LNCaP clone FGC (cell line): ENCODE results near the gene CLTB.
"Not testable (repeated sequence)": the region's sequence is repeated elsewhere in the genome, so short reads cannot be mapped to it uniquely, and the experiment has no call there.

Experiments used
- DNase-seq: peaks from one replicate; pipeline ENCODE4 v3.0.0-alpha.2; 2011; ENCODE audit warnings: low read depth
- H3K4me3 ChIP-seq: 2 replicates; pipeline ENCODE4 v1.5.1; 2011; ENCODE audit warnings: mild to moderate bottlenecking, low read depth, low read length, control low read depth
- CTCF ChIP-seq: IDR thresholded peaks from 2 replicates; pipeline ENCODE4 v1.5.1; 2012; ENCODE audit warnings: mild to moderate bottlenecking; ENCODE audit not compliant: control insufficient read depth, insufficient read depth; ENCODE audit errors: extremely low read depth

The CLTB gene

GRCh38 chr5:176447978-176448608, 31.8 kb upstream of the CLTB start, which contains the start of gene FAF2:
TSS of gene FAF2 (plus strand) at chr5:176448385. CDS start at chr5:176448408, 23 bp downstream.
- peak; percentile 99 for DNase-seq
- peak; percentile 93 for TF ChIP-seq CTCF
- H3K4me3 ChIP-seq, result peak within 1 kb of the TSS; percentile 84

DNA sequence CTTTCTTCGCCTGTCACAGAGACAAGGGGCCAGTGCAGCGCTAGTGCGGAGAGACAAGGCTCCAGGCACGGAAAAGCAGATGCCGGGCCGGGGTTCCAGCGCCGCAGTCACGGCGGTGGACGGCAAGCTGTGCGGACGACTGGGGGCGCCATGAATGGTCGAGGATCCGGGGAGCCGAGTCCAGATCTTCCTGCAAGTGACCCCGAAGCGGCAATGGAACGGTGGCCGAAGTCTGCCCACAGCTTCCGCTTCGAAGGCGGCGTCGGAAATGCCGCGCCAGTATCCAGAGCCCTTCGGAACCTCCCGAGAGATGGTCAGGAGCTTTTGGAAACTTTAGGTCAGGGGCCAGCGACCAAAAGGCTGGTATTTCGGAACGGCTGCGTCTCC, 31.2 kb upstream of the CLTB start:
- H3K4me3 ChIP-seq, result peak overlapping the region; percentile 84
- DNase-seq, result no peak
- no peak for TF ChIP-seq CTCF

DNA sequence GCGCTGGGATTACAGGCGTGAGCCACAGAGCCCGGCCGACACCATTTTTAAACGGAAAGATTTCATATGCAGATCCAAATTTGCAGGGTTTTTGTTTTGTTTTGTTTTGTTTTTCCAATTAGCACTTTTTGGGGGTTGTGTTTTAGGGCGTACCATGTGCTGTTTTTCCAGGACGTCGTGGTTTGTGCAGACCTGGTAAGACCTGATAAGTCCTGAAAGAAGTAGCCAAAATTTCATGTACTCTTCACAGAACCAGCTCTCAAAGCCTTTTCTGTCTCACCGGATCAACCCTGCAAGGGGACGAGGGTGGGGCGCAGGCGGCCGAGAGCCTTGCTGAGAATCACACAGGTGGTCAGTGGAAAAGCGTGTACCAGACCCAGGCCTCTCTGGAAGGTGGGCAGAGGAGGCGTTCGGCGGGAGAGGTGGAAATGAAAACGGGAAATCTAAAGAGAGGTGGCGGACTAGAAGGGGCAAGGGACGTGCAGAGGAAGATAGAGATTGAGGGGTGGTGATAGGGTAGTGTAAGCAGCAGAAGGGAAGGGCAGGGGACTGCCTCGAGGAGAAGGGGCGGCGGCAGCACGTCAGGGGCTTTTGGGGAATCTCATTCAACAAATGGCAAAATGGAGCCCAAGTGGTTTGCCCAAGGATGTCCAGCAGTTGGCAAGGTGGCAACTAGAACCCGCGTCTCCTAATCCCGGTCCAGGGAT, 30.7 kb upstream of the CLTB start:
- peak overlapping the region; percentile 84 for H3K4me3 ChIP-seq
- no peak for DNase-seq
- no peak for TF ChIP-seq CTCF

DNA sequence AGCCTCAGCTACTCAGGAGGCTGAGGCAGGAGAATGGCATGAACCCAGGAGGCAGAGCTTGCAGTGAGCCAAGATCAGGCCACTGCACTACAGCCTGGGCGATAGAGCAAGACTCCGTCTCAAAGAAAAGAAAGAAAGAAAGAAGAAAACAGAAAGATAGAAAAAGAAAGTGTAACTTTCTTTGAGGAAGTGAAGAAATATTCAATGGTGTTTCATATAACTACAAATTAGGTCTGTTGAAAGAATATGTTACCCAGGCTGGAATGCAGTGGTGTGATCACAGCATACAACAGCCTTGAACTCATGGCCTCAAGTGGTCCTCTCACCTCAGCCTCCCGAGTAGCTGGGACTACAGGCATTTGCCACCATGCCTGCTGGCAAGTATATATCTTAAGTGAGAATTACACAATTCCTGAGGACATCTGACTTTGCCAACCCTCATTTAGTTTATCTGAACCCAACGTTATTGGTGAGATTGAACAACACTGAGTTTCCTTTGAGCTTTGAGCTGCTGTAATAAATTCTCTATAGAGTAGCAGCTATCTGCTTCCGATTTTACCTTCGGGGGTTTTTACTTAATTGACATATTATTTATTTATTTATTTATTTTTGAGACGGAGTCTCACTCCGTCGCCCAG, 29.8 kb upstream of the CLTB start:
- no peak overlapping the region for H3K4me3 ChIP-seq
- TF ChIP-seq CTCF, result no peak
- DNase-seq, result no peak

- no peak for TF ChIP-seq CTCF
- H3K4me3 ChIP-seq, result no peak overlapping the region
- DNase-seq, result no peak
These were observed 28.4 kb upstream of the CLTB start for GRCh38 chr5:176444742-176445141.

DNA sequence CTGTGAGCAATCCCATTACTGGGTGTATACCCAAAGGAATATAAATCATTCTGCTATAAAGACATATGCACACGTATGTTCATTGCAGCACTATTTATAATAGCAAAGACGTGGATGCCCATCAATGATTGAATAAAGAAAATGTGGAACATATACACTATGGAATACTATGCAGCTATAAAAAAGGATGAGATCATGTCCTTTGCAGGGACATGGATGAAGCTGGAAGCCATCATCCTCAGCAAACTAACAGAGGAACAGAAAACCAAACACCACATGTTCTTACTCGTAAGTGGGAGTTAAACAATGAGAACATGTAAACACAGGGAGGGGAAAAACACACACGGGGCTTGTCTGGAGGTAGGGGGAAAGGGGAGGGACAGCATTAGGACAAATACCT, 26.6 kb upstream of the CLTB start:
- not testable (repeated sequence) for H3K4me3 ChIP-seq, DNase-seq

- no peak overlapping the region for H3K4me3 ChIP-seq
- DNase-seq, result no peak
- TF ChIP-seq CTCF, result no peak
These were observed 25.6 kb upstream of the CLTB start for GRCh38 chr5:176441921-176442323.
